OCI-LY7 (cell line): ENCODE results near the gene MMAB.

Experiments
- EZH2phosphoT487 ChIP-seq: fragments of 200-600 bp; sonication (generic); IDR thresholded peaks from 2 replicates; pipeline ENCODE4 v1.6.1; 2018; ENCODE audit warnings: low read depth, borderline replicate concordance, mild to moderate bottlenecking, mixed run types, antibody characterized with exemption, low read length, moderate library complexity, mixed read lengths
- TF ChIP-seq, protein P1 (sequence below): fragments of 200-600 bp; sonication (generic); conservative IDR thresholded peaks from 2 replicates; pipeline ENCODE4 v1.5.1; 2014; ENCODE audit warnings: mild to moderate bottlenecking, antibody characterized with exemption, low read length, moderate library complexity, mixed read lengths

DNA sequence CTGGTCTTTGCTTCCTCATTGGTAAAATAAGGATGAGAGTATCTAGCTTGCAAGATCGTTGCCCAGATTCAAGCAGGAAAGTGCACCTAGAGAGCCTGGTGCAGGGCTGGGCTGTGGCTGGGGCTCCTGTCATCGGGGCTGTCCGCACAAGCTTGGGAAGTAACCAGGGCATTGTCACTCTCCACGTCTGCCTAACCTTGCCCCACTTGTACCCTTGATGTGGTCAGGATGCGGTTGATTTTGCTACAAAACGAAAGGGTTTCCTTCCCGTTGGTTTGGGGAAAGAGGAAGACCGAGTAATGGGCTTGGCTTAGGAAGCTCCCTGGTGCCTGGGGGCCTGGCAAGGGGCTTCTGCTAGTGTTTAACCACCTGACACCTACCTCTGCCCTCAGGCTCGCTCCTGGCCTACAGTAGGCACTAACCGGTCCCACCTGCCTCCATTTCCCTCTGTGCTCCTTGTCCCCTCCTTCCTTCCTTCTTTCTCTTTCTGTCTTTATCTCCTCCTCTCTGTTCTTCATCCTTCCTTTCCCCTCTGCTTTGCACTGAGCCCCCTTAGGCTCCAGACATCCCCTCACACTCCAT, 22.1 kb upstream of the MMAB start:
- TF ChIP-seq, protein P1, sequence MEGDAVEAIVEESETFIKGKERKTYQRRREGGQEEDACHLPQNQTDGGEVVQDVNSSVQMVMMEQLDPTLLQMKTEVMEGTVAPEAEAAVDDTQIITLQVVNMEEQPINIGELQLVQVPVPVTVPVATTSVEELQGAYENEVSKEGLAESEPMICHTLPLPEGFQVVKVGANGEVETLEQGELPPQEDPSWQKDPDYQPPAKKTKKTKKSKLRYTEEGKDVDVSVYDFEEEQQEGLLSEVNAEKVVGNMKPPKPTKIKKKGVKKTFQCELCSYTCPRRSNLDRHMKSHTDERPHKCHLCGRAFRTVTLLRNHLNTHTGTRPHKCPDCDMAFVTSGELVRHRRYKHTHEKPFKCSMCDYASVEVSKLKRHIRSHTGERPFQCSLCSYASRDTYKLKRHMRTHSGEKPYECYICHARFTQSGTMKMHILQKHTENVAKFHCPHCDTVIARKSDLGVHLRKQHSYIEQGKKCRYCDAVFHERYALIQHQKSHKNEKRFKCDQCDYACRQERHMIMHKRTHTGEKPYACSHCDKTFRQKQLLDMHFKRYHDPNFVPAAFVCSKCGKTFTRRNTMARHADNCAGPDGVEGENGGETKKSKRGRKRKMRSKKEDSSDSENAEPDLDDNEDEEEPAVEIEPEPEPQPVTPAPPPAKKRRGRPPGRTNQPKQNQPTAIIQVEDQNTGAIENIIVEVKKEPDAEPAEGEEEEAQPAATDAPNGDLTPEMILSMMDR, result no peak
- TF ChIP-seq EZH2phosphoT487, result no peak
